ENCODE results near the gene NXN. TPM values are rescaled to one million over a fixed set of nuclear protein-coding genes. Genes with fewer than 3 reads are reported as not detected.
"Not testable (repeated sequence)": the region's sequence is repeated elsewhere in the genome, so short reads cannot be mapped to it uniquely, and the experiment has no call there.

NXN gene
- total RNA-seq, 5 donors from 2014 or later (not counting 1 experiment from before 2014, with no cell fraction given) = 0.56 to 1.3 (median 0.96) TPM

GRCh38 chr17:838486-838885, 141.1 kb downstream of the NXN start:
- Histone ChIP-seq H3K36me3 (ENCODE audit: control insufficient read depth in 2 of 2, extremely low read depth in 1 of 2, insufficient read depth in 1 of 2, low read length in 1 of 2) (no peaks in the 10 kb centered on the region), H3K27ac (ENCODE audit: low read length) (no peak overlapping the region), H3K27me3 (replicated peaks in 1 of 2; ENCODE audit: control insufficient read depth in 2 of 2, extremely low read depth in 1 of 2, insufficient read depth in 2 of 2, low read length in 1 of 2) (peaks cover 0 to 17% of the 10 kb centered on the region in 2 experiments), H3K4me3 (ENCODE audit: control insufficient read depth in 1 of 2, extremely low read depth in 1 of 2, low read length in 1 of 2) (no peak overlapping the region), H3K4me1 (ENCODE audit: control insufficient read depth in 1 of 2, extremely low read depth in 1 of 2, insufficient read depth in 2 of 2, low read length in 2 of 2) (no peaks in the 10 kb centered on the region), H3K9me3 (no peaks in the 10 kb centered on the region)
- CTCF ChIA-PET = no interaction called here
- POLR2A ChIA-PET = no interaction called here
- Mint-ChIP-seq H3K4me3 (no peak overlapping the region), H3K36me3 (no peaks in the 10 kb centered on the region), H3K4me1 (no peaks in the 10 kb centered on the region), H3K9me3 (no peaks in the 10 kb centered on the region), H3K27ac (no peak overlapping the region), H3K27me3 (peaks cover 8 to 9% of the 10 kb centered on the region in 2 donors)
- DNase-seq = no peak
- ATAC-seq (replicated peaks in 1 of 4) = no peak
- 86% methylated on average over 5 of the region's 11 CpGs for WGBS (ENCODE audit: insufficient coverage)

- H3K4me1 ChIP-seq (ENCODE audit: control insufficient read depth in 1 of 2, extremely low read depth in 1 of 2, insufficient read depth in 2 of 2, low read length in 2 of 2) = no peaks in the 10 kb centered on the region
- CTCF ChIA-PET = no interaction called here
- Mint-ChIP-seq H3K9me3 (no peaks in the 10 kb centered on the region), H3K27ac (no peak overlapping the region), H3K4me1 (no peaks in the 10 kb centered on the region), H3K4me3 (no peak overlapping the region), H3K36me3 (no peaks in the 10 kb centered on the region), H3K27me3 (peaks cover 0 to 3% of the 10 kb centered on the region in 2 donors)
- WGBS (ENCODE audit: insufficient coverage) = 91% methylated on average over 9 of the region's 9 CpGs
- peaks cover 0 to 11% of the 10 kb centered on the region in 2 experiments for H3K27me3 ChIP-seq (replicated peaks in 1 of 2; ENCODE audit: control insufficient read depth in 2 of 2, extremely low read depth in 1 of 2, insufficient read depth in 2 of 2, low read length in 1 of 2)
- no peak overlapping the region for H3K27ac ChIP-seq (ENCODE audit: low read length)
- DNase-seq (no peak), ATAC-seq (replicated peaks in 1 of 4) (no peak)
- H3K36me3 ChIP-seq (ENCODE audit: control insufficient read depth in 2 of 2, extremely low read depth in 1 of 2, insufficient read depth in 1 of 2, low read length in 1 of 2) = no peaks in the 10 kb centered on the region
- no peaks in the 10 kb centered on the region for H3K9me3 ChIP-seq
- H3K4me3 ChIP-seq (ENCODE audit: control insufficient read depth in 1 of 2, extremely low read depth in 1 of 2, low read length in 1 of 2) = no peak overlapping the region
- POLR2A ChIA-PET = no interaction called here
Observed at GRCh38 chr17:836151-836550, 143.4 kb downstream of the NXN start.

DNA sequence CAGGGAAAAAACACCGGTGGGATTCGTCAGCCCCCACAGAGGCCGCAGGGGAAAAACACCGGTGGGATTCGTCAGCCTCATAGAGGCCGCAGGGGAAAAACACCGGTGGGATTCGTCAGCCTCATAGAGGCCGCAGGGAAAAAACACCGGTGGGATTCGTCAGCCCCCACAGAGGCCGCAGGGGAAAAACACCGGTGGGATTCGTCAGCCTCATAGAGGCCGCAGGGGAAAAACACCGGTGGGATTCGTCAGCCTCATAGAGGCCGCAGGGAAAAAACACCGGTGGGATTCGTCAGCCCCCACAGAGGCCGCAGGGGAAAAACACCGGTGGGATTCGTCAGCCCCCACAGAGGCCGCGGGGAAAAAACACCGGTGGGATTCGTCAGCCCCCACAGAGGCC, 143.9 kb downstream of the NXN start:
- peaks cover 0 to 13% of the 10 kb centered on the region in 2 experiments for H3K27me3 ChIP-seq (replicated peaks in 1 of 2; ENCODE audit: control insufficient read depth in 2 of 2, extremely low read depth in 1 of 2, insufficient read depth in 2 of 2, low read length in 1 of 2)
- H3K4me1 ChIP-seq (ENCODE audit: control insufficient read depth in 1 of 2, extremely low read depth in 1 of 2, insufficient read depth in 2 of 2, low read length in 2 of 2); H3K4me1 Mint-ChIP-seq; H3K27ac ChIP-seq (ENCODE audit: low read length); H3K4me3 ChIP-seq (ENCODE audit: control insufficient read depth in 1 of 2, extremely low read depth in 1 of 2, low read length in 1 of 2); DNase-seq; H3K9me3 ChIP-seq; H3K27me3 Mint-ChIP-seq; POLR2A ChIA-PET; H3K9me3 Mint-ChIP-seq; H3K36me3 Mint-ChIP-seq; ATAC-seq (replicated peaks in 1 of 4); H3K36me3 ChIP-seq (ENCODE audit: control insufficient read depth in 2 of 2, extremely low read depth in 1 of 2, insufficient read depth in 1 of 2, low read length in 1 of 2); CTCF ChIA-PET; H3K4me3 Mint-ChIP-seq; H3K27ac Mint-ChIP-seq: not testable (repeated sequence)
- 70% methylated on average over 2 of the region's 27 CpGs for WGBS (ENCODE audit: insufficient coverage)

- DNase-seq (no peak), ATAC-seq (replicated peaks in 1 of 4) (no peak)
Observed at GRCh38 chr17:835263-835662, 144.3 kb downstream of the NXN start.

GRCh38 chr17:834136-834535, 145.4 kb downstream of the NXN start:
- H3K9me3 Mint-ChIP-seq = no peaks in the 10 kb centered on the region
- DNase-seq = no peak
- H3K27ac ChIP-seq (ENCODE audit: low read length) = no peak overlapping the region
- no peaks in the 10 kb centered on the region for H3K36me3 Mint-ChIP-seq
- H3K27ac Mint-ChIP-seq = no peak overlapping the region
- no peak for ATAC-seq (replicated peaks in 1 of 4)
- no peaks in the 10 kb centered on the region for H3K4me1 Mint-ChIP-seq
- ChIA-PET CTCF (no interaction called here), POLR2A (no interaction called here)
- no peak overlapping the region for H3K4me3 ChIP-seq (ENCODE audit: control insufficient read depth in 1 of 2, extremely low read depth in 1 of 2, low read length in 1 of 2)
- no peaks in the 10 kb centered on the region for H3K9me3 ChIP-seq
- H3K27me3 Mint-ChIP-seq = peaks cover 6% of the 10 kb centered on the region in 2 donors
- no peaks in the 10 kb centered on the region for H3K36me3 ChIP-seq (ENCODE audit: control insufficient read depth in 2 of 2, extremely low read depth in 1 of 2, insufficient read depth in 1 of 2, low read length in 1 of 2)
- no peak overlapping the region for H3K4me3 Mint-ChIP-seq
- H3K27me3 ChIP-seq (replicated peaks in 1 of 2; ENCODE audit: control insufficient read depth in 2 of 2, extremely low read depth in 1 of 2, insufficient read depth in 2 of 2, low read length in 1 of 2) = peaks cover 0 to 15% of the 10 kb centered on the region in 2 experiments
- 96% methylated on average over 4 of the region's 6 CpGs for WGBS (ENCODE audit: insufficient coverage)
- H3K4me1 ChIP-seq (ENCODE audit: control insufficient read depth in 1 of 2, extremely low read depth in 1 of 2, insufficient read depth in 2 of 2, low read length in 2 of 2) = no peaks in the 10 kb centered on the region

More at GRCh38 chr17:835263-835662, 144.3 kb downstream of the NXN start:
- Mint-ChIP-seq H3K4me3 (no peak overlapping the region), H3K9me3 (no peaks in the 10 kb centered on the region), H3K27me3 (peaks cover 2 to 3% of the 10 kb centered on the region in 2 donors), H3K4me1 (no peaks in the 10 kb centered on the region), H3K27ac (no peak overlapping the region), H3K36me3 (no peaks in the 10 kb centered on the region)
- 75% methylated on average over 1 of the region's 9 CpGs for WGBS (ENCODE audit: insufficient coverage)
- Histone ChIP-seq H3K4me1 (ENCODE audit: control insufficient read depth in 1 of 2, extremely low read depth in 1 of 2, insufficient read depth in 2 of 2, low read length in 2 of 2) (no peaks in the 10 kb centered on the region), H3K4me3 (ENCODE audit: control insufficient read depth in 1 of 2, extremely low read depth in 1 of 2, low read length in 1 of 2) (no peak overlapping the region), H3K27me3 (replicated peaks in 1 of 2; ENCODE audit: control insufficient read depth in 2 of 2, extremely low read depth in 1 of 2, insufficient read depth in 2 of 2, low read length in 1 of 2) (peaks cover 0 to 13% of the 10 kb centered on the region in 2 experiments), H3K36me3 (ENCODE audit: control insufficient read depth in 2 of 2, extremely low read depth in 1 of 2, insufficient read depth in 1 of 2, low read length in 1 of 2) (no peaks in the 10 kb centered on the region), H3K9me3 (no peaks in the 10 kb centered on the region), H3K27ac (ENCODE audit: low read length) (no peak overlapping the region)
- ChIA-PET CTCF (no interaction called here), POLR2A (no interaction called here)

GRCh38 chr17:830950-831349, 148.6 kb downstream of the NXN start:
- H3K4me3 Mint-ChIP-seq = no peak overlapping the region
- no peaks in the 10 kb centered on the region for H3K4me1 ChIP-seq (ENCODE audit: control insufficient read depth in 1 of 2, extremely low read depth in 1 of 2, insufficient read depth in 2 of 2, low read length in 2 of 2)
- no peaks in the 10 kb centered on the region for H3K36me3 ChIP-seq (ENCODE audit: control insufficient read depth in 2 of 2, extremely low read depth in 1 of 2, insufficient read depth in 1 of 2, low read length in 1 of 2)
- no peak overlapping the region for H3K27ac Mint-ChIP-seq
- H3K27me3 Mint-ChIP-seq = peaks cover 3 to 6% of the 10 kb centered on the region in 2 donors
- ATAC-seq (replicated peaks in 1 of 4) (no peak), DNase-seq (no peak)
- H3K36me3 Mint-ChIP-seq = no peaks in the 10 kb centered on the region
- 81% methylated on average over 4 of the region's 7 CpGs for WGBS (ENCODE audit: insufficient coverage)
- peaks cover 0 to 18% of the 10 kb centered on the region in 2 experiments for H3K27me3 ChIP-seq (replicated peaks in 1 of 2; ENCODE audit: control insufficient read depth in 2 of 2, extremely low read depth in 1 of 2, insufficient read depth in 2 of 2, low read length in 1 of 2)
- no peaks in the 10 kb centered on the region for H3K4me1 Mint-ChIP-seq
- no peak overlapping the region for H3K27ac ChIP-seq (ENCODE audit: low read length)
- CTCF ChIA-PET = no interaction called here
- no peaks in the 10 kb centered on the region for H3K9me3 ChIP-seq
- no peaks in the 10 kb centered on the region for H3K9me3 Mint-ChIP-seq
- POLR2A ChIA-PET = no interaction called here
- H3K4me3 ChIP-seq (ENCODE audit: control insufficient read depth in 1 of 2, extremely low read depth in 1 of 2, low read length in 1 of 2) = no peak overlapping the region

DNA sequence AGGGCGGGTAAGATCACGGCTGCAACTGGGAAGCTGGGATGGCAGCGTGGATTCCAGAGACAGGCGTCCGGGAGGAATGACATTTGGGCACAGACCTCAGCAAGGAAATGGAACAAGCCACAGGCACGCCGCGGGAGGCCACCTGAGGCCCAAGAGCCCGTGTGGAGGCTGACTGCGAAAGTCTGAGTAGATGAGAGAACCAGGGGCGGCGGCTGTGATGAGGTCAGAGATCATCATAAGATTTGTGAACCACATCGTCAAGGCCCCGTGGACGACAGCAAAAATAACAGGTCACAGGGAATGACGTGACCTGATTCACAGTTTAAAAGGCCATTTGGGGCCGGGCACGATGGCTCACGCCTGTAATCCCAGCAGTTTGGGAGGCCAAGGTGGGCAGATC, 149.2 kb downstream of the NXN start:
- Mint-ChIP-seq H3K27me3 (peaks cover 3 to 6% of the 10 kb centered on the region in 2 donors), H3K27ac (no peak overlapping the region), H3K4me3 (no peak overlapping the region), H3K9me3 (no peaks in the 10 kb centered on the region), H3K4me1 (no peaks in the 10 kb centered on the region), H3K36me3 (no peaks in the 10 kb centered on the region)
- ATAC-seq (replicated peaks in 1 of 4) = no peak
- Histone ChIP-seq H3K27me3 (replicated peaks in 1 of 2; ENCODE audit: control insufficient read depth in 2 of 2, extremely low read depth in 1 of 2, insufficient read depth in 2 of 2, low read length in 1 of 2) (peaks cover 0 to 21% of the 10 kb centered on the region in 2 experiments), H3K27ac (ENCODE audit: low read length) (no peak overlapping the region), H3K36me3 (ENCODE audit: control insufficient read depth in 2 of 2, extremely low read depth in 1 of 2, insufficient read depth in 1 of 2, low read length in 1 of 2) (no peaks in the 10 kb centered on the region), H3K4me3 (ENCODE audit: control insufficient read depth in 1 of 2, extremely low read depth in 1 of 2, low read length in 1 of 2) (no peak overlapping the region), H3K9me3 (no peaks in the 10 kb centered on the region), H3K4me1 (ENCODE audit: control insufficient read depth in 1 of 2, extremely low read depth in 1 of 2, insufficient read depth in 2 of 2, low read length in 2 of 2) (no peaks in the 10 kb centered on the region)
- CTCF ChIA-PET = no interaction called here
- WGBS (ENCODE audit: insufficient coverage) = 82% methylated on average over 19 of the region's 19 CpGs
- POLR2A ChIA-PET = no interaction called here
- no peak for DNase-seq

All from T-cell (primary cell).